GM23248 (cell line): Measurements from ENCODE around the gene FUT9. TPM values are rescaled to one million over a fixed set of nuclear protein-coding genes. Genes with fewer than 3 reads are reported as not detected.

ENCODE experiments used
- DNase-seq: peaks from one replicate; pipeline ENCODE4 v3.0.0-alpha.2; 2015
- H2AFZ ChIP-seq: fragments of 200-600 bp; sonication (generic); 2 replicates; pipeline ENCODE4 v1.6.1; 2016; ENCODE audit warnings: antibody characterized with exemption
- H3F3A ChIP-seq: fragments of 200-600 bp; sonication (generic); 2 replicates; pipeline ENCODE4 v1.6.1; 2016; ENCODE audit warnings: mild to moderate bottlenecking, antibody characterized with exemption, mixed run types; ENCODE audit not compliant: insufficient read depth
- H3K27ac ChIP-seq: fragments of 200-600 bp; sonication (generic); 2 replicates; pipeline ENCODE4 v1.5.1; 2016; ENCODE audit warnings: mild to moderate bottlenecking
- H3K27me3 ChIP-seq: fragments of 200-600 bp; sonication (generic); replicated peaks from 2 replicates; pipeline ENCODE4 v1.6.1; 2016; ENCODE audit warnings: mild to moderate bottlenecking; ENCODE audit not compliant: insufficient read depth
- H3K36me3 ChIP-seq: fragments of 200-600 bp; sonication (generic); 2 replicates; pipeline ENCODE4 v1.6.1; 2016; ENCODE audit warnings: low read depth, mild to moderate bottlenecking
- H3K4me1 ChIP-seq: fragments of 200-600 bp; sonication (generic); 2 replicates; pipeline ENCODE4 v1.6.1; 2016; ENCODE audit warnings: mild to moderate bottlenecking; ENCODE audit not compliant: insufficient read depth
- H3K4me2 ChIP-seq: fragments of 200-600 bp; sonication (generic); one replicate; pipeline ENCODE4 v1.6.1; 2016; ENCODE audit warnings: mild to moderate bottlenecking; ENCODE audit not compliant: unreplicated experiment
- H3K4me3 ChIP-seq: fragments of 200-600 bp; sonication (generic); 2 replicates; pipeline ENCODE4 v1.5.1; 2016; ENCODE audit warnings: mild to moderate bottlenecking
- H3K79me2 ChIP-seq: fragments of 200-600 bp; sonication (generic); 2 replicates; pipeline ENCODE4 v1.6.1; 2016; ENCODE audit warnings: mild to moderate bottlenecking; ENCODE audit not compliant: insufficient read depth
- H3K9ac ChIP-seq: fragments of 200-600 bp; sonication (generic); 2 replicates; pipeline ENCODE4 v1.6.1; 2016; ENCODE audit warnings: mild to moderate bottlenecking
- H3K9me2 ChIP-seq: fragments of 200-600 bp; sonication (generic); 2 replicates; pipeline ENCODE4 v1.6.1; 2016; ENCODE audit warnings: mixed run types, mild to moderate bottlenecking, moderate library complexity; ENCODE audit not compliant: insufficient read depth
- H3K9me3 ChIP-seq: fragments of 200-600 bp; sonication (generic); one replicate; pipeline ENCODE4 v1.6.1; 2017; ENCODE audit warnings: low read depth
- H4K20me1 ChIP-seq: fragments of 200-600 bp; sonication (generic); 2 replicates; pipeline ENCODE4 v1.6.0; 2016; ENCODE audit not compliant: insufficient read depth
- EZH2 ChIP-seq: fragments of 200-600 bp; sonication (generic); IDR thresholded peaks from 2 replicates; pipeline ENCODE4 v1.6.1; 2018; ENCODE audit warnings: antibody characterized with exemption, mild to moderate bottlenecking; ENCODE audit not compliant: insufficient read depth, poor library complexity, severe bottlenecking
- EZH2phosphoT487 ChIP-seq: fragments of 200-600 bp; sonication (generic); IDR thresholded peaks from 2 replicates; pipeline ENCODE4 v1.6.1; 2018; ENCODE audit warnings: antibody characterized with exemption, moderate library complexity, mild to moderate bottlenecking, low read depth; ENCODE audit not compliant: insufficient read depth
- WGBS, 2 experiments: methylation state at CpG; one replicate each; pipeline ENCODE4 v1.1.6; 2015 to 2017; ENCODE audit warnings: low lambda C conversion rate in 2 of 2, low coverage in 1 of 2; ENCODE audit errors: missing lambda C conversion rate in 2 of 2; 5-methylcytosine and 5-hydroxymethylcytosine counted together
- in situ Hi-C: fragments of 300-500 bp; cut with MboI; formaldehyde crosslinking; loops from 2 replicates; pipeline ENCODE4 v1.15.0; 2020
- polyA plus RNA-seq: library from polyadenylated mRNA; unstranded; fragments of >200 nt; fragmentation: Nextera tagmentation; extraction: Ambion mirVana; gene quantifications from 2 replicates; pipeline ENCODE4 v1.2.1, GENCODE V29; 2016
- total RNA-seq: library from RNA; depleted of rRNA; stranded (reverse); fragments of >200 nt; shearing (Covaris generic); gene quantifications from 2 replicates; pipeline ENCODE4 v1.2.3, GENCODE V29; 2014

The FUT9 gene
- total and polyA plus RNA-seq, 2 experiments from 2014 or later = not detected

DNA sequence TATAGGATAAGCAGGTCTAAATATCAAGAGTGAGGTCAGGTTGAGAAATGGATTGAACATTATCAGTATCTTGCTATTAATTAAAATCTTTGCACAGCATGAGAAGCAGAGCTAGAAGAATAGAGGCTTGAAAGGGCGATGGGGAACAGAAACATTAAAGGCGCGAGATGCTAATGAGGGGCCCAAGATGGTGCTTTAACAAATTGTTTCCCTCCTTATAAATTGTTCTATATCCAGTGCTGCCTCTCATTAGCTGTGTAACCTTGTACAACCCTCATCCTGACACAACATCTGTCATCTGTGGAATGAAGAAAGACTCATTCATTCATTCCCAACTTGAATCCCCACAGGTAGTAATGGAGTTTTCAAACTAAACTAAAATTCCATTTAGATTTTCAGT lies 57.8 kb downstream of the FUT9 start:
- 42 to 54% methylated on average over 3 of the region's 3 CpGs for WGBS, 2 experiments

DNA sequence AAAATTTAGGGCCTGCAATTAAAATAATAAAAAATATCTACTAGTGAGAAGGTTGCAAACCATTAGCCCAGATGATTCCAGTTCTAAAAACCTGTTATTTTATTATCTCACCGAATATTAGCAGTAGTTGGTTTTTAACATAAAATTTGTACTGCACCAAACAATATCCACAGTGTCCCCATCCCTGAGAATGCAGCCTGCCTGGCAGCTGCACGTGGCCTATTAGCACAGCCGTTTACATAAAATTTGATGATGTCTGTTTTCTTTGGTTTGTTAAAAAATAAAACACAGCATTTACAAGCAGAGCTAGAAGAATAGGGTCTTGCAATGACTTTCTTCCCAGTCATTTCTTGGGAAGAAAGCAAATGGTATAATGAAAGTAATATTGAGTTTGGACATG lies 58.2 kb downstream of the FUT9 start:
- Histone ChIP-seq H3K9me2 (no peaks in the 10 kb centered on the region), H3K27ac (no peak overlapping the region), H3F3A (no peaks in the 10 kb centered on the region), H3K4me3 (no peak overlapping the region), H4K20me1 (no peaks in the 10 kb centered on the region), H3K36me3 (no peaks in the 10 kb centered on the region), H2AFZ (no peak overlapping the region), H3K9ac (no peak overlapping the region), H3K9me3 (no peaks in the 10 kb centered on the region), H3K4me2 (no peak overlapping the region), H3K4me1 (no peaks in the 10 kb centered on the region), H3K79me2 (no peaks in the 10 kb centered on the region), H3K27me3 (no peaks in the 10 kb centered on the region)
- no peak for DNase-seq
- in situ Hi-C loops = no loop called here
- WGBS, 2 experiments = 11 to 18% methylated on average over 3 of the region's 3 CpGs
- TF ChIP-seq EZH2 (no peak), EZH2phosphoT487 (no peak)

More for the DNA sequence above, 57.8 kb downstream of the FUT9 start:
- no peak overlapping the region for H3K4me3 ChIP-seq
- TF ChIP-seq EZH2 = no peak
- no peak for TF ChIP-seq EZH2phosphoT487
- no peaks in the 10 kb centered on the region for H3F3A ChIP-seq
- in situ Hi-C loops = no loop called here
- no peaks in the 10 kb centered on the region for H3K4me1 ChIP-seq
- no peaks in the 10 kb centered on the region for H3K9me3 ChIP-seq
- H3K9me2 ChIP-seq = no peaks in the 10 kb centered on the region
- H3K79me2 ChIP-seq = no peaks in the 10 kb centered on the region
- no peak overlapping the region for H2AFZ ChIP-seq
- no peak overlapping the region for H3K4me2 ChIP-seq
- H3K27ac ChIP-seq = no peak overlapping the region
- H3K36me3 ChIP-seq = no peaks in the 10 kb centered on the region
- H3K27me3 ChIP-seq = no peaks in the 10 kb centered on the region
- no peak for DNase-seq
- H4K20me1 ChIP-seq = no peaks in the 10 kb centered on the region
- H3K9ac ChIP-seq = no peak overlapping the region

- no peaks in the 10 kb centered on the region for H3K9me2 ChIP-seq
- H3K9ac ChIP-seq = no peak overlapping the region
- H3F3A ChIP-seq = no peaks in the 10 kb centered on the region
- no peaks in the 10 kb centered on the region for H3K9me3 ChIP-seq
- 2 to 11% methylated on average over 1 of the region's 1 CpG for WGBS, 2 experiments
- no peaks in the 10 kb centered on the region for H3K36me3 ChIP-seq
- no peaks in the 10 kb centered on the region for H3K4me1 ChIP-seq
- H3K27me3 ChIP-seq = no peaks in the 10 kb centered on the region
- no peak overlapping the region for H2AFZ ChIP-seq
- TF ChIP-seq EZH2 = no peak
- no peak for TF ChIP-seq EZH2phosphoT487
- no peak overlapping the region for H3K27ac ChIP-seq
- H3K4me2 ChIP-seq = no peak overlapping the region
- in situ Hi-C loops = no loop called here
- DNase-seq = no peak
- no peaks in the 10 kb centered on the region for H3K79me2 ChIP-seq
- no peak overlapping the region for H3K4me3 ChIP-seq
- no peaks in the 10 kb centered on the region for H4K20me1 ChIP-seq
Measured at GRCh38 chr6:96075826-96076225, 60.1 kb downstream of the FUT9 start.

- Histone ChIP-seq H3K4me1 (no peaks in the 10 kb centered on the region), H3K4me3 (no peak overlapping the region), H3K79me2 (no peaks in the 10 kb centered on the region), H3F3A (no peaks in the 10 kb centered on the region), H3K36me3 (no peaks in the 10 kb centered on the region), H3K4me2 (no peak overlapping the region), H3K9ac (no peak overlapping the region), H3K9me2 (no peaks in the 10 kb centered on the region), H3K27ac (no peak overlapping the region), H3K27me3 (no peaks in the 10 kb centered on the region), H3K9me3 (no peaks in the 10 kb centered on the region), H4K20me1 (no peaks in the 10 kb centered on the region), H2AFZ (no peak overlapping the region)
- in situ Hi-C loops = no loop called here
- TF ChIP-seq EZH2phosphoT487 = no peak
- no peak for TF ChIP-seq EZH2
- no peak for DNase-seq
- 26% methylated on average over 3 of the region's 3 CpGs for WGBS, 2 experiments
Measured at GRCh38 chr6:96086745-96087144, 71.0 kb downstream of the FUT9 start.

- Histone ChIP-seq H3K9ac (no peak overlapping the region), H4K20me1 (no peaks in the 10 kb centered on the region), H3F3A (no peaks in the 10 kb centered on the region), H3K4me3 (no peak overlapping the region), H3K27ac (no peak overlapping the region), H3K27me3 (no peaks in the 10 kb centered on the region), H3K4me1 (no peaks in the 10 kb centered on the region), H3K79me2 (no peaks in the 10 kb centered on the region), H3K36me3 (no peaks in the 10 kb centered on the region), H3K9me3 (no peaks in the 10 kb centered on the region), H3K9me2 (no peaks in the 10 kb centered on the region), H3K4me2 (no peak overlapping the region), H2AFZ (no peak overlapping the region)
- TF ChIP-seq EZH2phosphoT487 = no peak
- no peak for TF ChIP-seq EZH2
- in situ Hi-C loops = no loop called here
- DNase-seq = no peak
- 6 to 25% methylated on average over 1 of the region's 1 CpG for WGBS, 2 experiments
Measured at GRCh38 chr6:96089173-96089572, 73.4 kb downstream of the FUT9 start.
